ENCODE data around the gene EIF1. TPM values are rescaled to one million over a fixed set of nuclear protein-coding genes. Genes with fewer than 3 reads are reported as not detected.

The EIF1 gene
- total RNA-seq, 1 experiment from 2014 or later: 1,945 TPM

- H3K27ac Mint-ChIP-seq (ENCODE audit: low read depth, unreplicated experiment): no peak overlapping the region
- no peaks in the 10 kb centered on the region for H3K9me3 Mint-ChIP-seq (ENCODE audit: unreplicated experiment)
- no TSS peak for BruUV-seq (replicated peaks)
- no peak for DNase-seq (ENCODE audit: unreplicated experiment)
- POLR2A ChIA-PET: interaction anchor here (0.6 to 5.2 kb wide), 16 partner anchors 12 to 1153 kb away, joined by 3 to 136 read pairs (median 4); partner anchors contain the start of genes JUP and KRT17
- no peaks in the 10 kb centered on the region for H3K27me3 Mint-ChIP-seq (ENCODE audit: insufficient read depth, unreplicated experiment)
- H3K4me1 Mint-ChIP-seq (ENCODE audit: insufficient read depth, unreplicated experiment): peaks cover 6% of the 10 kb centered on the region
- no peak for TF ChIP-seq CTCF (IDR thresholded peaks at IDR 0.05; ENCODE audit: unreplicated experiment)
- CTCF ChIA-PET: interaction anchor here (0.5 to 2.0 kb wide), 5 partner anchors 12 to 862 kb away, joined by 3 to 6 read pairs (median 4); partner anchors contain the start of gene HSD17B1
- peak overlapping the region; percentile 94 for H3K4me3 Mint-ChIP-seq (ENCODE audit: unreplicated experiment)
- intact Hi-C loops (cut with micrococcal nuclease): no loop called here
- peaks cover 73% of the 10 kb centered on the region for H3K36me3 Mint-ChIP-seq (ENCODE audit: insufficient read depth, unreplicated experiment)
Measured at GRCh38 chr17:41691031-41691777, 2.5 kb downstream of the EIF1 start.

- H3K4me3 Mint-ChIP-seq (ENCODE audit: unreplicated experiment): no peak overlapping the region
- peaks cover 2% of the 10 kb centered on the region for H3K4me1 Mint-ChIP-seq (ENCODE audit: insufficient read depth, unreplicated experiment)
- H3K9me3 Mint-ChIP-seq (ENCODE audit: unreplicated experiment): no peaks in the 10 kb centered on the region
- POLR2A ChIA-PET: interaction anchor here (0.6 to 5.2 kb wide), 6 partner anchors 10 to 139 kb away, joined by 3 to 136 read pairs (median 4); partner anchors contain the start of gene JUP
- H3K36me3 Mint-ChIP-seq (ENCODE audit: insufficient read depth, unreplicated experiment): peaks cover 73% of the 10 kb centered on the region
- H3K27me3 Mint-ChIP-seq (ENCODE audit: insufficient read depth, unreplicated experiment): no peaks in the 10 kb centered on the region
- BruUV-seq (replicated peaks): no TSS peak
- CTCF ChIA-PET: interaction anchor here (0.6 to 0.7 kb wide), 2 partner anchors 302 to 1593 kb away, joined by 4 read pairs; no protein-coding TSS in a partner anchor
- TF ChIP-seq CTCF (IDR thresholded peaks at IDR 0.05; ENCODE audit: unreplicated experiment): no peak
- DNase-seq (ENCODE audit: unreplicated experiment): peak; percentile 30
- no peak overlapping the region for H3K27ac Mint-ChIP-seq (ENCODE audit: low read depth, unreplicated experiment)
- intact Hi-C loops (cut with micrococcal nuclease): no loop called here
Measured at GRCh38 chr17:41692722-41693521, 4.2 kb downstream of the EIF1 start.

- intact Hi-C loops (cut with micrococcal nuclease): no loop called here
- DNase-seq (ENCODE audit: unreplicated experiment): peak; percentile 30
- no peak overlapping the region for H3K4me3 Mint-ChIP-seq (ENCODE audit: unreplicated experiment)
- ChIA-PET CTCF (interaction anchor here (0.6 to 3.1 kb wide), 29 partner anchors 11 to 1061 kb away, joined by 3 to 18 read pairs (median 4); partner anchors contain the start of genes GAST and KLHL10), POLR2A (interaction anchor here (1.2 to 1.4 kb wide), 3 partner anchors 13 to 19 kb away, joined by 5 read pairs; no protein-coding TSS in a partner anchor)
- no peaks in the 10 kb centered on the region for H3K27me3 Mint-ChIP-seq (ENCODE audit: insufficient read depth, unreplicated experiment)
- no TSS peak for BruUV-seq (replicated peaks)
- no peaks in the 10 kb centered on the region for H3K9me3 Mint-ChIP-seq (ENCODE audit: unreplicated experiment)
- H3K4me1 Mint-ChIP-seq (ENCODE audit: insufficient read depth, unreplicated experiment): no peaks in the 10 kb centered on the region
- no peak for TF ChIP-seq CTCF (IDR thresholded peaks at IDR 0.05; ENCODE audit: unreplicated experiment)
- H3K27ac Mint-ChIP-seq (ENCODE audit: low read depth, unreplicated experiment): no peak overlapping the region
- peaks cover 54% of the 10 kb centered on the region for H3K36me3 Mint-ChIP-seq (ENCODE audit: insufficient read depth, unreplicated experiment)
Measured at GRCh38 chr17:41695134-41695661, 6.5 kb downstream of the EIF1 start.
